DOHH2 (cell line): Measurements from ENCODE around the gene EMP1.

Source experiments
- H3F3A ChIP-seq: fragments of 200-600 bp; sonication (generic), shearing (Covaris generic); 2 replicates; pipeline ENCODE4 v1.6.0; 2016; ENCODE audit warnings: antibody characterized with exemption, mild to moderate bottlenecking; ENCODE audit not compliant: control insufficient read depth, insufficient read depth
- H3K27ac ChIP-seq: fragments of 200-600 bp; sonication (generic); 2 replicates; pipeline ENCODE4 v1.5.1; 2014; ENCODE audit warnings: low read depth, mild to moderate bottlenecking, low read length, moderate library complexity
- H3K27me3 ChIP-seq: fragments of 200-600 bp; sonication (generic); 2 replicates; pipeline ENCODE4 v1.6.1; 2014; ENCODE audit warnings: mild to moderate bottlenecking, low read length, mixed read lengths; ENCODE audit not compliant: control insufficient read depth
- H3K36me3 ChIP-seq: fragments of 200-600 bp; sonication (generic); 2 replicates; pipeline ENCODE4 v1.6.1; 2014; ENCODE audit warnings: mild to moderate bottlenecking, low read length, moderate library complexity, mixed read lengths; ENCODE audit not compliant: control insufficient read depth
- H3K4me1 ChIP-seq: fragments of 200-600 bp; sonication (generic); 2 replicates; pipeline ENCODE4 v1.6.1; 2014; ENCODE audit warnings: mild to moderate bottlenecking, low read length, mixed read lengths; ENCODE audit not compliant: control insufficient read depth
- H3K4me2 ChIP-seq: fragments of 200-600 bp; sonication (generic); 2 replicates; pipeline ENCODE4 v1.6.0; 2014; ENCODE audit warnings: mild to moderate bottlenecking, low read length, moderate library complexity
- H3K4me3 ChIP-seq: fragments of 200-600 bp; sonication (generic); 2 replicates; pipeline ENCODE4 v1.5.1; 2014; ENCODE audit warnings: mild to moderate bottlenecking, low read length, mixed read lengths
- H3K79me2 ChIP-seq: fragments of 200-600 bp; sonication (generic); 2 replicates; pipeline ENCODE4 v1.6.1; 2014; ENCODE audit warnings: mild to moderate bottlenecking, low read length, mixed read lengths; ENCODE audit not compliant: control insufficient read depth
- H3K9me2 ChIP-seq: fragments of 200-600 bp; sonication (generic); replicated peaks from 2 replicates; pipeline ENCODE4 v1.6.1; 2014; ENCODE audit warnings: mild to moderate bottlenecking, low read length, mixed read lengths; ENCODE audit not compliant: control insufficient read depth
- H3K9me3 ChIP-seq: fragments of 200-600 bp; sonication (generic); 2 replicates; pipeline ENCODE4 v1.6.1; 2014; ENCODE audit warnings: antibody characterized with exemption, low read length, mixed read lengths; ENCODE audit not compliant: control insufficient read depth, insufficient read depth
- H4K20me1 ChIP-seq: fragments of 200-600 bp; sonication (generic); 2 replicates; pipeline ENCODE4 v1.6.0; 2014; ENCODE audit warnings: low read depth, mild to moderate bottlenecking, antibody characterized with exemption, low read length, moderate library complexity; ENCODE audit not compliant: control insufficient read depth, insufficient read depth
- CTCF ChIP-seq: fragments of 200-600 bp; sonication (generic); IDR thresholded peaks from one replicate; pipeline ENCODE4 v1.5.1; 2014; ENCODE audit warnings: antibody characterized with exemption, mild to moderate bottlenecking, low read depth, low read length; ENCODE audit not compliant: poor library complexity, severe bottlenecking
- EZH2phosphoT487 ChIP-seq: fragments of 200-600 bp; sonication (generic); IDR thresholded peaks from 2 replicates; pipeline ENCODE4 v1.6.1; 2017; ENCODE audit warnings: borderline replicate concordance, mild to moderate bottlenecking, antibody characterized with exemption, low read length, moderate library complexity, mixed read lengths

EMP1 gene

DNA sequence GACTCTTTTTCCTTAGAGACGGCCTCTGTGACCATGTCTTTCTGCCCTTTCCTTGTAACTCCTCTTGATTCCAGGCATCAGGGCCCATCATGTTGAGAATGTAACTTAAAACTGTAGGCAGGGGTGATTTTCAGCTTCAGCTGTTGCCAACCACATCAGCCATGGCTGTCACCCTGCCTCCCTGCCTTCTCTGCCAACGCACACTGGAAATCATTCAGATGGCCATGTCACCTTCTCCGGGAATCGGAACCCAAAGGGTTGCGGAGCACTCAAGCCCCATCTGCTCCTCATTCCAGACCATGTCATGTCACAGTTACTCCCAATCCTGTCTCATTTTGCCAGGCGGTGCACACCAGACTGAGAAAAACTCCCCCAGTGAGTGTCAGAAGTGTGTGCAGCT is 72.1 kb downstream of the EMP1 start:
- no peaks in the 10 kb centered on the region for H3K9me3 ChIP-seq
- no peak overlapping the region for H3K4me3 ChIP-seq
- H4K20me1 ChIP-seq: no peaks in the 10 kb centered on the region
- H3K4me1 ChIP-seq: no peaks in the 10 kb centered on the region
- no peaks in the 10 kb centered on the region for H3K27me3 ChIP-seq
- no peak overlapping the region for H3K27ac ChIP-seq
- H3F3A ChIP-seq: no peaks in the 10 kb centered on the region
- H3K79me2 ChIP-seq: no peaks in the 10 kb centered on the region
- H3K36me3 ChIP-seq: no peaks in the 10 kb centered on the region
- TF ChIP-seq CTCF: no peak
- no peak for TF ChIP-seq EZH2phosphoT487
- no peaks in the 10 kb centered on the region for H3K9me2 ChIP-seq
- no peak overlapping the region for H3K4me2 ChIP-seq
